Dendritic cell treated with granulocyte-macrophage colony-stimulating factor and Interleukin-4, amounts not matched to agents 40 ng/mL and 50 ng/mL, for 4 days (primary cell): ENCODE results near the gene PLEKHJ1.
A peak's percentile ranks its signal among the peaks of the same experiment; 100 is the strongest.

Source experiments
- H3K27ac Mint-ChIP-seq: one replicate; pipeline ENCODE4 v1.8.0; 2022; ENCODE audit warnings: mild to moderate bottlenecking, mixed read lengths
- H3K27me3 Mint-ChIP-seq: one replicate; pipeline ENCODE4 v1.8.0; 2022; ENCODE audit warnings: mild to moderate bottlenecking, mixed read lengths
- H3K36me3 Mint-ChIP-seq: one replicate; pipeline ENCODE4 v1.8.0; 2022; ENCODE audit warnings: low read depth, mixed read lengths
- H3K4me1 Mint-ChIP-seq: one replicate; pipeline ENCODE4 v1.8.0; 2022; ENCODE audit warnings: low read depth, mixed read lengths
- H3K4me3 Mint-ChIP-seq: one replicate; pipeline ENCODE4 v1.8.0; 2022; ENCODE audit warnings: mild to moderate bottlenecking, moderate library complexity, mixed read lengths
- H3K9me3 Mint-ChIP-seq: one replicate; pipeline ENCODE4 v1.8.0; 2022; ENCODE audit warnings: mixed read lengths
- intact Hi-C: fragments of 100-400 bp; cut with micrococcal nuclease; formaldehyde crosslinking; loops from one replicate; pipeline ENCODE4 v1.15.0; 2022

The PLEKHJ1 gene

DNA sequence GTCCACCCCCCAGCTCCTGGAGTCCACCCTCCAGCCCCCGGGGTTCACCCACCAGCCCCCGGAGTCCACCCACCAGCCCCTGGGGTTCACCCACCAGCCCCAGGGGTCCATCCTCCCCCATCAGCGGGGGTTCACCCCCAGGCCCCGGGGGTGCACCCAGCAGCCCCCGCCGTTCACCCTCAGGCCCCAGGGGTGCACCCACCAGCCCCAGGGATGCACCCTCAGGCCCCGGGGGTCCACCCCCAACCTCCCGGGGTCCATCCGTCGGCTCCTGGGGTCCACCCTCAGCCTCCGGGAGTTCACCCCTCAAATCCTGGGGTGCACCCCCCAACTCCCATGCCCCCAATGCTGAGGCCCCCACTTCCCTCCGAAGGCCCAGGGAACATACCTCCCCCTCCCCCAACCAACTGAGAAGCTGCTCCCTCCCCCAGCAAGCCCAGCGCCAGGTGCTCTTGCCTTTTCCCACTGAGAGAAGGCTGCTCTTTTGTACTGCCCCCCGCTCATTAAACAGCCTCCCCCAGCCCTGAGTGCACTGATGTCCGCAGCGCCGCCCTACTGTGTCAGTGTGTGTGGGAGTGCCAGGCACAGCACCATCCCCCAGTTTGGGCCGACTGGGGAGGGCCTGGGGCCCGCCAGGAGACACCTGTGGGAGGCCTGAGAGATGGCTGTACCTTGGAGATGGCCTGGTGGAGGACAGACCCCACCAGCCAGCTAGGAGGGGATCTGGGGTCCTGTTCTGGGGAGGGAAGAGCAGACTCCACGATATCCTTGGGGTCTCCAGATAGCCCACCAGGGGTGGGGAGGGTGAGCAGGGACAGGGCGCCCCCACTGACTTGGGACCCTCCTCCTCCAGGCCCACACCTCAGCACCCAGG lies 12.2 kb upstream of the PLEKHJ1 start:
- intact Hi-C loops: no loop called here
- no peaks in the 10 kb centered on the region for H3K9me3 Mint-ChIP-seq
- no peak overlapping the region for H3K27ac Mint-ChIP-seq
- H3K36me3 Mint-ChIP-seq: peaks cover 58% of the 10 kb centered on the region
- peaks cover 31% of the 10 kb centered on the region for H3K4me1 Mint-ChIP-seq
- H3K27me3 Mint-ChIP-seq: peaks cover 50% of the 10 kb centered on the region
- no peak overlapping the region for H3K4me3 Mint-ChIP-seq

DNA sequence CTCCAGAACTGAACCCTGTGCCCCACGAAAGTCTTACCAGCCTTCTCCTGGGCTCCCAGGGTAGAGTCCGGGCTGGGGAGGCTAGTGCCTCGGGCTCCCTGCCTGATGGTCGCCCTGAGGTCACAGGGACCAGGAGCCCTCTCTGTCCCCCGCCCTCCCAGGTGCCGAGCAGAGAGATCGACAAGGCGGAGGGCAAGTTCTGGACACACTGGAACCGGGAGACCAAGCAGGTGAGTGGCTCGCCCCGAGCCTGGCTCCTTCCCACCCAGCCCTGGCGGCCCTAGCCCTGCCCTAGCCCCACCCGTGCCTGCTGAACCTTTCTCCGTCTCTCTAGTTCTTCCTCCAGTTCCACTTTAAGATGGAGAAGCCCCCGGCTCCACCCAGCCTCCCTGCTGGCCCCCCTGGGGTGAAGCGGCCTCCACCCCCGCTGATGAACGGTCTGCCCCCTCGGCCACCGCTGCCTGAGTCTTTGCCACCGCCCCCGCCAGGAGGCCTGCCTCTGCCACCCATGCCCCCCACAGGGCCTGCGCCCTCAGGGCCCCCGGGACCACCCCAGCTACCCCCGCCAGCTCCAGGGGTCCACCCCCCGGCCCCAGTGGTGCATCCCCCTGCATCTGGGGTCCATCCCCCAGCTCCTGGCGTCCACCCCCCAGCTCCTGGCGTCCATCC lies 11.4 kb upstream of the PLEKHJ1 start:
- Mint-ChIP-seq H3K36me3 (peaks cover 66% of the 10 kb centered on the region), H3K4me3 (no peak overlapping the region), H3K9me3 (no peaks in the 10 kb centered on the region), H3K27ac (no peak overlapping the region), H3K4me1 (peaks cover 25% of the 10 kb centered on the region), H3K27me3 (peaks cover 42% of the 10 kb centered on the region)
- intact Hi-C loops: no loop called here

DNA sequence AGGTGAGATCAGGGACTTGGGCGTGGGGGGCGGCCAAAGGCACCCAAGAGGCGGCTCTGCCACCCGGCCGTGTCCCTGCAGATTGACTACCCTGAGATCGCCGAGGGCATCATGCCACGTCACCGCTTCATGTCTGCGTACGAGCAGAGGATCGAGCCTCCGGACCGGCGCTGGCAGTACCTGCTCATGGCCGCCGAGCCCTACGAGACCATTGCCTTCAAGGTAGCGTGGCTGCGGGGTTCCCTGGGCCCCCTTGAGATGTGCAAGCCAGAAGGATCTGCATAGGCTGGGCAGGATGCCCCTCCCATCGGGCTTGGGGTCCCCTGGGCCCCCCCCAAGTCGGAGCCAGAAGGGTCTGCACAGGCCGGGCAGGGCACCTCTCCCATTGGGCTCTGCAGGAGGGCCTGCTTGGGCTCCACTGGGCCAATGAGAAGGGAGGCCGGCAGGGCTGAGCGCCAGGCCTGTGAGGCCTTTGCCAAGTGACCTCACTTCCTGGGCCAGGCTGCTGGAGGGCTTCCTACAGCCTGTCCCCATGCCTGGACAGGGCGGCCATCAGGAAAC lies 10.8 kb upstream of the PLEKHJ1 start:
- Mint-ChIP-seq H3K27me3 (peaks cover 35% of the 10 kb centered on the region), H3K4me1 (peaks cover 24% of the 10 kb centered on the region), H3K36me3 (peaks cover 73% of the 10 kb centered on the region), H3K4me3 (no peak overlapping the region), H3K27ac (no peak overlapping the region), H3K9me3 (no peaks in the 10 kb centered on the region)
- intact Hi-C loops: no loop called here

DNA sequence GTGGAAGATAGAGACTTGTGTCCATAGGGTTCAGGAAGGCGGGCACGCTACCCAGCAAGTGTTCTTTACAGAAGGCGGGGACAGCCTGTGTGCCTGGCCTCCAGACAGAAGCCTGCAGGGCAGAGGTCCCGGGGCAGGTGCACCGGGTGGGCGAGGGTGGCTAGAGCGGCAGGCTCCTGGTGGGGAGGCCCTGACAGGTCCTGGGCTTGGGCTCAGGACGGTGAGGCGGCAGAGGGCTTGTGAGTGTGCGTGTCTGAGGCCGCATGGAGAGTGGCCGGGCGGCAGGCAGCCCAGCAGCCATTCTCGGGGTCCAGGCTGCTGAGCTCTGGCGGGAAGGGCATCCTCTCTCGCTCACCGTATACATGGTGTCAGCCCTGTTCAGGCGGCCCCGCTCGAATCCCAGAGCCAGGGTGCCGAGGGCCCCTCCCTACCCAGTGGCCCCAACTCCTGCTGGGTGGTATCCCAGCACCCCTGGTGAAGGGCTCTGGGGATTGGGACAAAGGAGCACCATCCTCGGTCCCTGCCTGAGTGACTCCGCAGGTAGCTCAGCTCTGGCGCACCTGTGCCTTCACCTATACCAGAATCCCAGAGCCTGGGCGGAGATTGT lies 10.0 kb upstream of the PLEKHJ1 start:
- intact Hi-C loops: no loop called here
- Mint-ChIP-seq H3K36me3 (peaks cover 79% of the 10 kb centered on the region), H3K27ac (no peak overlapping the region)

DNA sequence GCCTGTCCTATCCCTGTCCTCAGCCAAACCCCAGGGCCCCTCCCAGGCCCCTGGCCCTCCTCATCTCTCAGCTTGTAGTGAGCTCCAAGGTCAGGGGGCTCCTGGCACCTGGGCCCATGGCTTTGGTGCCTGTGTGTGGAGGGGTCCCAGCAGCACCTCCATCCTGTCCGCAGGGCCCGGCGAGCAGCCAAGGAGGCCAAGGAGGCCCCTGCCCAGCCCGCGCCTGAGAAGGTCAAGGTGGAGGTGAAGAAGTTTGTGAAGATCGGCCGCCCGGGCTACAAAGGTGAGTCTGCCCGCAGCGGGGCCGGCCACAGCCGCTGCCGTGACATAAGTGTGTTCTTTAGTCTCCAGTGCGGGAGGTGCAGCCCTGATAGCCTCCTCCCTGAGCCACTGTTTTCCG lies 9.1 kb upstream of the PLEKHJ1 start:
- Mint-ChIP-seq H3K4me1 (peaks cover 30% of the 10 kb centered on the region), H3K27me3 (peaks cover 26% of the 10 kb centered on the region), H3K27ac (no peak overlapping the region), H3K36me3 (peaks cover 88% of the 10 kb centered on the region), H3K4me3 (no peak overlapping the region), H3K9me3 (no peaks in the 10 kb centered on the region)
- intact Hi-C loops: no loop called here

More for the DNA sequence above, 10.0 kb upstream of the PLEKHJ1 start:
- peaks cover 31% of the 10 kb centered on the region for H3K27me3 Mint-ChIP-seq
- no peak overlapping the region for H3K4me3 Mint-ChIP-seq
- H3K4me1 Mint-ChIP-seq: peaks cover 27% of the 10 kb centered on the region
- H3K9me3 Mint-ChIP-seq: no peaks in the 10 kb centered on the region

DNA sequence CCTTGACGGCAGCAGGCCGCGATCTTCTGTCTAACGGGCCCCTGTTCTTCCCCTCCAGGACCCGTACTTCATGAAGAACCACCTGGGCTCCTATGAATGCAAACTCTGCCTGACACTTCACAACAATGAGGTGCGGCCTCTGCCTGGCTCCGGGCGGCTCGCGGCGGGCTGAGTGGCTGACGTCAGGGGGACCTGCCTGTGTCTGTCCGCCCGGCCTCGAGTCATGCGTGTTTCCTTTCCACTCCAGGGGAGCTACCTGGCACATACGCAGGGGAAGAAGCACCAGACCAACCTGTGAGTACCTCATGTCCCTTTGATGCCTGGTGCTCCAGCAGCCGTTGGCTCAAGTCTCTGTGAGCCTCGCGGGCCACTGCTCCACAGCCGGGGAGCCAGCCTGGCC lies 8.4 kb upstream of the PLEKHJ1 start:
- no peak overlapping the region for H3K27ac Mint-ChIP-seq
- H3K4me3 Mint-ChIP-seq: no peak overlapping the region
- no peaks in the 10 kb centered on the region for H3K9me3 Mint-ChIP-seq
- H3K4me1 Mint-ChIP-seq: peaks cover 31% of the 10 kb centered on the region
- H3K27me3 Mint-ChIP-seq: peaks cover 18% of the 10 kb centered on the region
- H3K36me3 Mint-ChIP-seq: peaks cover 90% of the 10 kb centered on the region
- intact Hi-C loops: no loop called here

DNA sequence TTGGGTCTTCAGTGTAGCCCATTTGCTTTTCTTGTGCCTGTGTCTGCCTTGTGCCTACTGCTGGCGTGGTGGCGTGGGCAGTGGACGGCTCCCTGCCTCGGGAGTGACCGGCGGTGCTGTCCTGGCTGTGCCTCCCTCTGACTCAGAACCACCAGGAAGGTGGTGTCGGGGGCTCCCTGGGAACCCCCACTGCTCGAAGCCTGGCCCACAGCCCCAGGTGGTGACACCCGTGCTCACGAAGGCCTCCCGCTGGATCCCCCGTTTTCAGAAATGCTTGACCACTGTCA lies 7.9 kb upstream of the PLEKHJ1 start:
- no peak overlapping the region for H3K27ac Mint-ChIP-seq
- H3K27me3 Mint-ChIP-seq: peaks cover 14% of the 10 kb centered on the region
- peaks cover 35% of the 10 kb centered on the region for H3K4me1 Mint-ChIP-seq
- no peak overlapping the region for H3K4me3 Mint-ChIP-seq
- no peaks in the 10 kb centered on the region for H3K9me3 Mint-ChIP-seq
- H3K36me3 Mint-ChIP-seq: peaks cover 88% of the 10 kb centered on the region
- intact Hi-C loops: no loop called here

DNA sequence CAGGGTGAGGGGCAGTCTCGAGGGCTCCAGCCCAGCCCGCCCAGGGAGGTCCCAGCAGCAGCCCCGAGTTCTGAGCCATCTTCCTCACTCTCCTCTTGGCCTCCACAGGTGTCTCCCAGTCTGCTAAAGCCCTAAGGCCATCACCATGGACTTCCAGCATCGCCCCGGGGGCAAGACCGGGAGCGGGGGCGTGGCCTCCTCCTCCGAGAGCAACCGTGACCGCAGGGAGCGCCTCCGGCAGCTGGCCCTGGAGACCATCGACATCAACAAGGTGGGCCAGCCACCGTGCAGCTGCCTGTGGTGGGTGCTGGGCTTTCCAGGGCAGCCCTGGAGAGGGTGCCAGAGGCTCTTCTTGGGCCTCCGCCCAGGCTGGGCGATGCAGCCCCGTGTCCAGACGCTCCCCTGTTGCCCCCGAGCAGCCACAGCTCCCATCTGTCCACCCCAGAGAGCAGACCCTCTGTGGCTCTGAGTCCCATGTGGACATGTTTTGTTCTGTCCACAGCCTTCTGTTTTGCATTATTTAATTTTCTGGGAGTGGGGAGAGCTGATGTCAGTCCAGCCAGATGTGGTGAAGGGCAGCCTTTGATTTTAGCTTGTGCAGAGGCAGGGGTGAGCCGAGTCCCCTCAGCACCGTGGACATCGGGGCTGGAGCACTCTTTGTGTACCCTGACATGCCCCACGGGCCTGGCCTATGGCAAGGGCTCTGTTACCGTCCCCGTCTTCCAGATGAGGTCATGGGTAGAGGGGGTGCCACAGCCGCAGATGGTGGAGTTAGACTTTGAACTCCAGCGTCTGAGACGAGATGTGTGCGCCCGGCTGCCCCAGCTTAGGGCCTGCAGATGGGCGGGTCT lies 7.4 kb upstream of the PLEKHJ1 start:
- Mint-ChIP-seq H3K27me3 (peaks cover 8% of the 10 kb centered on the region), H3K4me3 (no peak overlapping the region), H3K27ac (no peak overlapping the region), H3K4me1 (peaks cover 41% of the 10 kb centered on the region), H3K9me3 (no peaks in the 10 kb centered on the region), H3K36me3 (peaks cover 87% of the 10 kb centered on the region)
- intact Hi-C loops: no loop called here

DNA sequence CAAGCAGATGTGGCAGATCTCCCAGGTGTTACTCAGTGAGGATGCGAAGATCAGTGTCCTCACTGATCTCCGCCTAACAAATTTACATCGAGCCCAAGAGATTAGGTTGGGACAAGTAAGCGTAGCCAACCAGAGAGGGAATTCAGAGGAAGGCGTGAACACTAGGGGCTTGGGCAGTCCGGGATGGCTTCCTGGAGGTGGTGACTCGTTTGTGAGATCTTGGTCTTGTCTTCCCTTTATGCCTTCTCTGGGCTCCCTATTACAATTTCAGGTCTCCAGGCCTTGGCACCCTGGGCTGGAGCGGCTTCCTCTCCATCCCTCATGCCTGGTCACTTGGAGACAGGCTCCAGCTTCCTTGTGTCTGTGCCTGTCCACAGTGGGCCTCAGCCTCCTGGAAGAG lies 6.7 kb upstream of the PLEKHJ1 start:
- H3K27ac Mint-ChIP-seq: peak overlapping the region; percentile 41

DNA sequence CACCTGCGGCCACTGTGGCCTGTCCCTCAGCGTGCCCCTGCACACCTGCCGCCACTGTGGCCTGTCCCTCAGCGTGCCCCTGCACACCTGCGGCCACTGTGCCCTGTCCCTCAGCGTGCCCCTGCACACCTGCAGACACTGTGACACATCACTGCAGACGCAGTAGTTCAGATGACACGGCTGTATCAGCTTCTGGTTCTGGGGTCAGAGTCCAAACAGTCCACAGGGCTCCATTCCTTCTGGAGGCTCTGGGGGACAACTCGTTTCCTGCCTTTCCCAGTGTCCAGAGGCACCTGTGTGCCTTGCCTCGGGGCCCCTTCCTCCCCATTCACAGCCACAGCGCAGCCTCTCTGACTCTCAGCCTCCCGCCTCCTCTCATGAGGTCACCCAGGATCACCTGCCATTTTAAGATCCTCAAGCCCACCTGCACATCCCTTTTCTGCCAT lies 6.0 kb upstream of the PLEKHJ1 start:
- H3K4me3 Mint-ChIP-seq: no peak overlapping the region
- H3K27ac Mint-ChIP-seq: peak overlapping the region; percentile 41
- no peaks in the 10 kb centered on the region for H3K27me3 Mint-ChIP-seq
- H3K4me1 Mint-ChIP-seq: peaks cover 53% of the 10 kb centered on the region
- no peaks in the 10 kb centered on the region for H3K9me3 Mint-ChIP-seq
- peaks cover 83% of the 10 kb centered on the region for H3K36me3 Mint-ChIP-seq
- intact Hi-C loops: no loop called here

More for the DNA sequence above, 6.7 kb upstream of the PLEKHJ1 start:
- H3K9me3 Mint-ChIP-seq: no peaks in the 10 kb centered on the region
- H3K4me1 Mint-ChIP-seq: peaks cover 47% of the 10 kb centered on the region
- intact Hi-C loops: no loop called here
- H3K27me3 Mint-ChIP-seq: peaks cover 4% of the 10 kb centered on the region
- no peak overlapping the region for H3K4me3 Mint-ChIP-seq
- peaks cover 87% of the 10 kb centered on the region for H3K36me3 Mint-ChIP-seq

DNA sequence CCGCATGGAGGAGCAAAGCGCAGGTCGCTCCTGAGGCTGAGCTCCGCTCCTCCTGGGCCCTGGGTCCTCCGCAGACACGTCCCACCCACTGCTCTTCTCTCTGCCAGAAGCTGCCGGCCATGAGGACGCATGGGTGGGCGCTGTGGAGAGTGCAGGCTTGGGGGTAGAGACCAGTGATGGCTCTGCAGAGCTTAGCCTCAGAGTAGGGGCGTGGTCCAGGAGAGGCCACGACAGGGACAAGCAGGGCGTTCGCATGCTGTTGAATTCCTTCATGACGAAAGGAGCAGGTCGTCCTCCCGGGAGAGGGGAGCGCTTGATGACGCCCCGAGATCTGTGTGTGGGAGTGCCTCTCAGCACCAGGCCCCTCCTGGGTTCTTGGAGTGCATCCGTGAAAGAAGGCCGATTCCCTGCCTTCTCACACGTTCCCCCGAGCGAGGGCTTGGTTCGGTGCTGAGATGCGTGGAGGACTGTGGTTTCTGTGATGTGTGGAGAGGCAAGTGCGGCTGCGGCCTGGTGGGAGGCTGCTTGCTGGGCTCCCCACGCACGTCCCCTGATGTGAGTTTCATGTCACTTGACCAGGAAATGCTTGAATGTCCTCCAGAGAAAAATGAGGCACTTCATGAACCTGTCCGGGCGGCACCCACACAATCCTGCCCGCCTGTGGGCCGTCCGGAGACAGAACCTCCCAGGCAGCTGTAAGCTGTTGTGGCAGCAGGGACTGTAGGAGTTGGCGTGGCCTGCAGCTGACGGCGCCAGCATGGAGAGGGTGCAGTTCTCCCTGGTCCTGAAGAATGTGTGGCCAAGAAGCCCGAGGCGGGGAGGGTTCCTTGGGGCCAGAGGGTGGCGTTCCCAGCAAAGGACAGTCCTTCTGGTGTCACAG lies 5.0 kb upstream of the PLEKHJ1 start:
- Mint-ChIP-seq H3K4me1 (peaks cover 56% of the 10 kb centered on the region), H3K27me3 (no peaks in the 10 kb centered on the region), H3K27ac (no peak overlapping the region), H3K4me3 (no peak overlapping the region), H3K9me3 (no peaks in the 10 kb centered on the region), H3K36me3 (peaks cover 82% of the 10 kb centered on the region)
- intact Hi-C loops: no loop called here

DNA sequence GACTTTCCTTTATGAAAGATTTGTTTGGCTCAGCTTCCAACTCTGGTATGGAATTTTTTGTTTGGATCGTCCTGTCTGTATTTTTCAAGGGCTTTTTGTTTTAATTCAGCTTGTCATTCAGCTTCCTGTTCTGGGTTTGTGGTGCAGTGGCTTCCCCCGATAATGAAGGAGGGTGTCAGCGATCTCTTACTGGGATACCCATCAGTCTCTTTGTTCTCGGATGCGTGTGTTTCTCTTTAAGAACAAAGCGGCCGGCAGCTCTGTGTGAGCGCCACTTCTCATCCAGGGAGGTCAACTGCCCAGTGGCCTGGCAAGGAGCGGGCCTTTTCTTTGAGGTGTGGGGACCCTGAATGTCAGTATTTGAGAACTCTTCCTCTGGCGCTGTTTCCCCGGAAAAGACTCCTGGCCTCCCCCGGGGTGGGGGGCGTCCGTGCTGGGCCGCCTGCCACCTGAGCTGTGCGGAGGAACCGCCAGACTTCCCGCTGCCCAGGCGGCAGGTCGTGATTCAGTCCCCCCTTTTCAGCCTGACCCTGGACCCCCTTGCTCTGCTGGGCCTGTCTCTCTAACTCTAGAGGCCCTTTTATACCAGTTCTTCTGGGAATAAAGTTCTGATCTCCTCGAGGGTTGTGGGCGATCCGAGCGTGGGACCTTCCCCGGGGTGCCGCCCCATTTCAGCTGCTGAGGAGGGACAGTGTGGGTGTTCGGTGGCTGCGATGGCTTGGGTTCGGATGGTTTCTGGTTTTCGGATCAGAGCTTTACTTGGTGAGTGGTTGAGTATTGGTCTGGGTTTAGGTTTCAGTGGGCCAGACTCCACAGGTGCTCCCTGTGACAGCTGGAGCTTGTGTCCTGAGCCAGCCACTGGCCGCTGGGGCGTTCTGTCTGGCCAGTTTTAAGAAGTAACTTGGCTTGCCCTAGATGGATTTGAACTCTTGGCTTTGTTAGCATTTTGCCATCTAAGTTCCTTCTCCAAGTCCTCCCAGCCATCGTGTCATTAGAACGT lies 3.9 kb upstream of the PLEKHJ1 start:
- intact Hi-C loops: loop anchor here (5.0 kb wide), 1 partner anchor 77 kb away; no protein-coding TSS in a partner anchor
- H3K27me3 Mint-ChIP-seq: no peaks in the 10 kb centered on the region
- peaks cover 82% of the 10 kb centered on the region for H3K36me3 Mint-ChIP-seq
- H3K9me3 Mint-ChIP-seq: no peaks in the 10 kb centered on the region
- H3K4me3 Mint-ChIP-seq: peak overlapping the region; percentile 94
- peaks cover 62% of the 10 kb centered on the region for H3K4me1 Mint-ChIP-seq
- H3K27ac Mint-ChIP-seq: peak overlapping the region; percentile 98
